HG02884 (cell line): ENCODE measurements around the gene CFAP299.
A peak's percentile ranks its signal among the peaks of the same experiment; 100 is the strongest.

Experiments
- ATAC-seq: cut with Tn5 transposase; IDR thresholded peaks from one replicate; pipeline ENCODE4 v1.9.1; 2021; ENCODE audit warnings: mild to moderate bottlenecking, moderate library complexity; ENCODE audit not compliant: unreplicated experiment

The CFAP299 gene

GRCh38 chr4:80495865-80496264 is 160.3 kb downstream of the CFAP299 start:
- no peak for ATAC-seq

- no peak for ATAC-seq
Observed at GRCh38 chr4:80498725-80499124, 163.2 kb downstream of the CFAP299 start.

GRCh38 chr4:80500613-80501012 is 165.1 kb downstream of the CFAP299 start:
- ATAC-seq = no peak

GRCh38 chr4:80507077-80507476 is 171.5 kb downstream of the CFAP299 start:
- ATAC-seq = peak; percentile 9

- peak; percentile 94 for ATAC-seq
Observed at GRCh38 chr4:80507507-80507906, 172.0 kb downstream of the CFAP299 start.

GRCh38 chr4:80515496-80515895 is 180.0 kb downstream of the CFAP299 start:
- no peak for ATAC-seq

GRCh38 chr4:80521438-80521837 is 185.9 kb downstream of the CFAP299 start:
- ATAC-seq = peak; percentile 91

- ATAC-seq = no peak
Observed at GRCh38 chr4:80526697-80527096, 191.2 kb downstream of the CFAP299 start.

GRCh38 chr4:80529026-80529425 is 193.5 kb downstream of the CFAP299 start:
- no peak for ATAC-seq

- ATAC-seq = no peak
Observed at GRCh38 chr4:80532674-80533333, 197.3 kb downstream of the CFAP299 start.

GRCh38 chr4:80535551-80535950 is 200.0 kb downstream of the CFAP299 start:
- no peak for ATAC-seq

GRCh38 chr4:80538276-80538926 is 202.9 kb downstream of the CFAP299 start:
- ATAC-seq = no peak

GRCh38 chr4:80539190-80539589 is 203.7 kb downstream of the CFAP299 start:
- ATAC-seq = no peak

- ATAC-seq = peak; percentile 6
Observed at GRCh38 chr4:80540349-80540748, 204.8 kb downstream of the CFAP299 start.

- peak; percentile 96 for ATAC-seq
Observed at GRCh38 chr4:80540785-80541469, 205.4 kb downstream of the CFAP299 start.

- no peak for ATAC-seq
Observed at GRCh38 chr4:80542747-80543146, 207.2 kb downstream of the CFAP299 start.

GRCh38 chr4:80560337-80560736 is 224.8 kb downstream of the CFAP299 start:
- ATAC-seq = no peak

- no peak for ATAC-seq
Observed at GRCh38 chr4:80566203-80566872, 230.8 kb downstream of the CFAP299 start.

GRCh38 chr4:80568891-80569290 is 233.4 kb downstream of the CFAP299 start:
- ATAC-seq = no peak

GRCh38 chr4:80576796-80577195 is 241.3 kb downstream of the CFAP299 start:
- no peak for ATAC-seq

GRCh38 chr4:80578001-80578400 is 242.5 kb downstream of the CFAP299 start:
- ATAC-seq = no peak

GRCh38 chr4:80585542-80585941 is 250.0 kb downstream of the CFAP299 start:
- ATAC-seq = no peak
